ENCODE data around the gene AKAP14.
A peak's percentile ranks its signal among the peaks of the same experiment; 100 is the strongest.
"Not testable (repeated sequence)": the region's sequence is repeated elsewhere in the genome, so short reads cannot be mapped to it uniquely, and the experiment has no call there.

The AKAP14 gene

GRCh38 chrX:119885554-119886428 lies 9.9 kb upstream of the AKAP14 start:
- no peak overlapping the region for H3K4me2 ChIP-seq (ENCODE audit: low read length)

GRCh38 chrX:119887721-119888425 lies 7.8 kb upstream of the AKAP14 start:
- peaks cover 4% of the 10 kb centered on the region for H3K4me1 ChIP-seq (ENCODE audit: insufficient read depth, low read length, severe bottlenecking)
- TF ChIP-seq CTCF (IDR thresholded peaks at IDR 0.05; ENCODE audit: low read length) = peak; percentile 47
- no peak for TF ChIP-seq EZH2 (IDR thresholded peaks at IDR 0.05; ENCODE audit: borderline replicate concordance, low read length)
- no peaks in the 10 kb centered on the region for H4K20me1 ChIP-seq (ENCODE audit: insufficient read depth, low read length)
- no peak overlapping the region for H2AFZ ChIP-seq (ENCODE audit: low read length)
- no peaks in the 10 kb centered on the region for H3K9me2 ChIP-seq (ENCODE audit: low read depth, low read length)
- H3F3A ChIP-seq (ENCODE audit: insufficient read depth, low read length) = no peaks in the 10 kb centered on the region
- peak overlapping the region; percentile 48 for H3K4me3 ChIP-seq (ENCODE audit: low read depth, low read length, poor library complexity, severe bottlenecking)
- no peaks in the 10 kb centered on the region for H3K9me3 ChIP-seq (ENCODE audit: low read length)
- no peaks in the 10 kb centered on the region for H3K27me3 ChIP-seq (ENCODE audit: insufficient read depth, low read length)
- H3K9ac ChIP-seq (ENCODE audit: low read length) = no peak overlapping the region
- H3K27ac ChIP-seq (ENCODE audit: low read depth, low read length, poor library complexity, severe bottlenecking) = no peak overlapping the region
- H3K4me2 ChIP-seq (ENCODE audit: low read length) = peak overlapping the region; percentile 67
- no peaks in the 10 kb centered on the region for H3K36me3 ChIP-seq (ENCODE audit: insufficient read depth, low read length)
- H3K79me2 ChIP-seq (ENCODE audit: insufficient read depth, low read length) = no peaks in the 10 kb centered on the region

More at GRCh38 chrX:119885554-119886428, 9.9 kb upstream of the AKAP14 start:
- no peaks in the 10 kb centered on the region for H3F3A ChIP-seq (ENCODE audit: insufficient read depth, low read length)
- H4K20me1 ChIP-seq (ENCODE audit: insufficient read depth, low read length) = no peaks in the 10 kb centered on the region
- TF ChIP-seq CTCF (IDR thresholded peaks at IDR 0.05; ENCODE audit: low read length) (no peak), EZH2 (IDR thresholded peaks at IDR 0.05; ENCODE audit: borderline replicate concordance, low read length) (no peak)
- no peaks in the 10 kb centered on the region for H3K9me3 ChIP-seq (ENCODE audit: low read length)
- H3K9ac ChIP-seq (ENCODE audit: low read length) = no peak overlapping the region
- H3K79me2 ChIP-seq (ENCODE audit: insufficient read depth, low read length) = no peaks in the 10 kb centered on the region
- H3K9me2 ChIP-seq (ENCODE audit: low read depth, low read length) = no peaks in the 10 kb centered on the region
- no peaks in the 10 kb centered on the region for H3K27me3 ChIP-seq (ENCODE audit: insufficient read depth, low read length)
- no peaks in the 10 kb centered on the region for H3K36me3 ChIP-seq (ENCODE audit: insufficient read depth, low read length)
- peaks cover 4% of the 10 kb centered on the region for H3K4me1 ChIP-seq (ENCODE audit: insufficient read depth, low read length, severe bottlenecking)
- no peak overlapping the region for H3K27ac ChIP-seq (ENCODE audit: low read depth, low read length, poor library complexity, severe bottlenecking)
- no peak overlapping the region for H3K4me3 ChIP-seq (ENCODE audit: low read depth, low read length, poor library complexity, severe bottlenecking)
- no peak overlapping the region for H2AFZ ChIP-seq (ENCODE audit: low read length)

GRCh38 chrX:119890626-119891025 lies 5.1 kb upstream of the AKAP14 start:
- not testable (repeated sequence) for H3K9me2 ChIP-seq (ENCODE audit: low read depth, low read length); H3K9me3 ChIP-seq (ENCODE audit: low read length); H3K27me3 ChIP-seq (ENCODE audit: insufficient read depth, low read length); H3K9ac ChIP-seq (ENCODE audit: low read length); H3K36me3 ChIP-seq (ENCODE audit: insufficient read depth, low read length); H2AFZ ChIP-seq (ENCODE audit: low read length); H3K4me2 ChIP-seq (ENCODE audit: low read length); H3K27ac ChIP-seq (ENCODE audit: low read depth, low read length, poor library complexity, severe bottlenecking); H4K20me1 ChIP-seq (ENCODE audit: insufficient read depth, low read length); H3K4me3 ChIP-seq (ENCODE audit: low read depth, low read length, poor library complexity, severe bottlenecking); H3F3A ChIP-seq (ENCODE audit: insufficient read depth, low read length); H3K79me2 ChIP-seq (ENCODE audit: insufficient read depth, low read length); H3K4me1 ChIP-seq (ENCODE audit: insufficient read depth, low read length, severe bottlenecking)

- not testable (repeated sequence) for H3K36me3 ChIP-seq (ENCODE audit: insufficient read depth, low read length); H3K27me3 ChIP-seq (ENCODE audit: insufficient read depth, low read length); H4K20me1 ChIP-seq (ENCODE audit: insufficient read depth, low read length); H3K9me3 ChIP-seq (ENCODE audit: low read length); H3K9me2 ChIP-seq (ENCODE audit: low read depth, low read length); H3K4me2 ChIP-seq (ENCODE audit: low read length); H3K9ac ChIP-seq (ENCODE audit: low read length); H3F3A ChIP-seq (ENCODE audit: insufficient read depth, low read length); H2AFZ ChIP-seq (ENCODE audit: low read length); H3K4me3 ChIP-seq (ENCODE audit: low read depth, low read length, poor library complexity, severe bottlenecking); H3K79me2 ChIP-seq (ENCODE audit: insufficient read depth, low read length); H3K27ac ChIP-seq (ENCODE audit: low read depth, low read length, poor library complexity, severe bottlenecking); H3K4me1 ChIP-seq (ENCODE audit: insufficient read depth, low read length, severe bottlenecking)
Measured at GRCh38 chrX:119891961-119892692, 3.6 kb upstream of the AKAP14 start.
